T-helper 2 cell (primary cell): ENCODE data around the gene PFN1.
A peak's percentile ranks its signal among the peaks of the same experiment; 100 is the strongest.
"Not testable (repeated sequence)": the region's sequence is repeated elsewhere in the genome, so short reads cannot be mapped to it uniquely, and the experiment has no call there.

Experiments
- DNase-seq, 5 experiments: peaks; one replicate each; pipeline versions ENCODE4 v3.0.0 to v3.0.0-alpha.2; 2012 to 2022

The PFN1 gene

GRCh38 chr17:4945176-4945943 lies 3.0 kb downstream of the PFN1 start:
- peak in 4 of 5 experiments; percentile 60 to 87 (median 70) for DNase-seq

- peak in 1 of 5 experiments; percentile 55 for DNase-seq
Measured at GRCh38 chr17:4944554-4945175, 3.7 kb downstream of the PFN1 start.

- peak in 3 of 5 experiments; percentile 47 to 90 (median 62) for DNase-seq
Measured at GRCh38 chr17:4944163-4944553, 4.2 kb downstream of the PFN1 start.

GRCh38 chr17:4942760-4943508 lies 5.4 kb downstream of the PFN1 start:
- DNase-seq: no peak

GRCh38 chr17:4941319-4941610 lies 7.1 kb downstream of the PFN1 start:
- no peak for DNase-seq

GRCh38 chr17:4940555-4941318 lies 7.6 kb downstream of the PFN1 start:
- peak in 3 of 5 experiments; percentile 36 to 70 (median 43) for DNase-seq

GRCh38 chr17:4939796-4940554 lies 8.4 kb downstream of the PFN1 start, which contains the start of the genes RNF167 and SLC25A11:
Gene RNF167 (plus strand): TSS chr17:4940268. CDS start chr17:4940910, 642 bp downstream.
Gene SLC25A11 (minus strand): TSS chr17:4940046. CDS start chr17:4939910, 136 bp downstream.
- DNase-seq: peak; percentile 81 to 100 (median 94)

- DNase-seq: no peak
Measured at GRCh38 chr17:4939546-4939795, 8.9 kb downstream of the PFN1 start.

GRCh38 chr17:4938688-4939545 lies 9.4 kb downstream of the PFN1 start:
- DNase-seq: no peak

- DNase-seq: no peak
Measured at GRCh38 chr17:4938069-4938491, 10.2 kb downstream of the PFN1 start.

- DNase-seq: no peak
Measured at GRCh38 chr17:4937553-4937952, 10.8 kb downstream of the PFN1 start.

- DNase-seq: no peak
Measured at GRCh38 chr17:4936436-4936835, 11.9 kb downstream of the PFN1 start.

GRCh38 chr17:4935650-4936049 lies 12.7 kb downstream of the PFN1 start:
- DNase-seq: no peak

- DNase-seq: peak in 1 of 5 experiments; percentile 20
Measured at GRCh38 chr17:4934173-4934979, 14.0 kb downstream of the PFN1 start.

GRCh38 chr17:4933646-4934045 lies 14.7 kb downstream of the PFN1 start:
- DNase-seq: no peak

GRCh38 chr17:4932756-4933155 lies 15.6 kb downstream of the PFN1 start:
- DNase-seq: no peak

- no peak for DNase-seq
Measured at GRCh38 chr17:4931963-4932362, 16.4 kb downstream of the PFN1 start, which contains the start of gene GP1BA. Gene GP1BA (plus strand): TSS chr17:4932277. CDS start chr17:4932605, 328 bp downstream.

GRCh38 chr17:4928881-4929280 lies 19.4 kb downstream of the PFN1 start:
- DNase-seq: no peak

GRCh38 chr17:4926577-4927335 lies 21.6 kb downstream of the PFN1 start:
- not testable (repeated sequence) for DNase-seq
